Caco-2 (cell line): ENCODE data around the gene TIMM44. TPM values are rescaled to one million over a fixed set of nuclear protein-coding genes. Genes with fewer than 3 reads are reported as not detected.

Source experiments
- BruUV-seq: library from RNA; stranded (reverse); fragments of 400-500 nt; replicated peaks from 2 replicates; lab custom pipeline; 2021; lab: Mats Ljungman, UMichigan
- CTCF ChIA-PET: fragments of 300-600 bp; sonication (Branson Sonifier 250); formaldehyde crosslinking; loops from one replicate; lab custom pipeline; 2022; ENCODE audit warnings: antibody characterized with exemption; lab: Charles Lee
- POLR2A ChIA-PET: fragments of 300-600 bp; sonication (Branson Sonifier 250); formaldehyde crosslinking; loops from one replicate; lab custom pipeline; 2022; ENCODE audit warnings: antibody characterized with exemption; lab: Charles Lee
- DNase-seq, 2 experiments: peaks; one replicate each; pipeline versions ENCODE4 v3.0.0 to v3.0.0-alpha.2; 2020 to 2022
- H3K27me3 ChIP-seq: replicated peaks from 2 replicates; pipeline ENCODE4 v1.6.0; 2011; ENCODE audit warnings: low read length; ENCODE audit not compliant: control insufficient read depth, insufficient read depth
- H3K36me3 ChIP-seq: 2 replicates; pipeline ENCODE4 v1.5.1; 2011; ENCODE audit warnings: low read length; ENCODE audit not compliant: control insufficient read depth, insufficient read depth
- H3K4me1 ChIP-seq: fragments of 250-450 bp; sonication (Bioruptor Pico); 2 replicates; pipeline ENCODE4 v1.5.1; 2020; ENCODE audit warnings: mild to moderate bottlenecking
- H3K4me3 ChIP-seq: 2 replicates; pipeline ENCODE4 v1.5.1; 2011; ENCODE audit warnings: low read depth, mild to moderate bottlenecking, control low read depth, low read length
- H3K9me3 ChIP-seq: fragments of 250-450 bp; sonication (Bioruptor Pico); 2 replicates; pipeline ENCODE4 v1.5.1; 2020; ENCODE audit warnings: mild to moderate bottlenecking, moderate library complexity
- H3K27ac Mint-ChIP-seq: one replicate; pipeline ENCODE4 v1.8.0; 2022; ENCODE audit warnings: mixed read lengths; ENCODE audit not compliant: unreplicated experiment
- H3K27me3 Mint-ChIP-seq: one replicate; pipeline ENCODE4 v1.8.0; 2022; ENCODE audit warnings: mixed read lengths; ENCODE audit not compliant: insufficient read depth, unreplicated experiment
- H3K36me3 Mint-ChIP-seq: one replicate; pipeline ENCODE4 v1.8.0; 2022; ENCODE audit warnings: mild to moderate bottlenecking, mixed read lengths; ENCODE audit not compliant: insufficient read depth, unreplicated experiment
- H3K4me1 Mint-ChIP-seq: one replicate; pipeline ENCODE4 v1.8.0; 2022; ENCODE audit warnings: low read depth, mixed read lengths; ENCODE audit not compliant: unreplicated experiment
- H3K4me3 Mint-ChIP-seq: one replicate; pipeline ENCODE4 v1.8.0; 2022; ENCODE audit warnings: mild to moderate bottlenecking, moderate library complexity, mixed read lengths; ENCODE audit not compliant: unreplicated experiment
- H3K9me3 Mint-ChIP-seq: one replicate; pipeline ENCODE4 v1.8.0; 2022; ENCODE audit warnings: mixed read lengths; ENCODE audit not compliant: unreplicated experiment
- CTCF ChIP-seq, 2 experiments: fragments of 200-600 bp in 1 of 2; IDR thresholded peaks; 1 replicate in 1 of 2; 2 replicates in 1 of 2; pipeline versions ENCODE4 v1.5.1 to v1.8.0; 2011 to 2022; ENCODE audit warnings: antibody characterized with exemption in 1 of 2, control low read depth in 1 of 2, inconsistent platforms in 1 of 2, low read depth in 1 of 2, low read length in 1 of 2, mild to moderate bottlenecking in 1 of 2, moderate library complexity in 1 of 2; ENCODE audit not compliant: insufficient read depth in 1 of 2, severe bottlenecking in 1 of 2, unreplicated experiment in 1 of 2
- intact Hi-C: fragments of 100-400 bp; cut with micrococcal nuclease; formaldehyde crosslinking; loops from one replicate; pipeline ENCODE4 v1.10.0; 2022; ENCODE audit not compliant: unreplicated experiment
- total RNA-seq: library from RNA; stranded (reverse); gene quantifications from 2 replicates; pipeline ENCODE4 v1.2.3, GENCODE V29; 2022

Gene TIMM44
- total RNA-seq, 1 experiment from 2014 or later, result 129 TPM

- BruUV-seq, result no TSS peak
- POLR2A ChIA-PET, result interaction anchor here (0.6 to 2.3 kb wide), 4 partner anchors 16 to 56 kb away, joined by 6 to 12 read pairs (median 8); partner anchors contain the start of genes MAP2K7 and TIMM44
- H3K4me3 Mint-ChIP-seq, result peak overlapping the region; percentile 70
- H3K36me3 Mint-ChIP-seq, result no peaks in the 10 kb centered on the region
- H3K4me3 ChIP-seq, result no peak overlapping the region
- H3K9me3 Mint-ChIP-seq, result no peaks in the 10 kb centered on the region
- TF ChIP-seq CTCF (IDR thresholded peaks at IDR 0.05; ENCODE audit: insufficient read depth in 1 of 2, low read depth in 1 of 2, low read length in 1 of 2, severe bottlenecking in 1 of 2, unreplicated experiment in 1 of 2), result no peak
- H3K27me3 Mint-ChIP-seq, result no peaks in the 10 kb centered on the region
- DNase-seq, result no peak
- no peaks in the 10 kb centered on the region for H3K36me3 ChIP-seq
- CTCF ChIA-PET, result interaction anchor here (0.7 to 2.3 kb wide), 3 partner anchors 18 to 34 kb away, joined by 3 to 8 read pairs (median 5); no protein-coding TSS in a partner anchor
- intact Hi-C loops, result loop anchor here (2.0 to 5.0 kb wide), 2 partner anchors 15 to 35 kb away; partner anchors contain the start of gene MAP2K7
- H3K9me3 ChIP-seq, result no peaks in the 10 kb centered on the region
- no peaks in the 10 kb centered on the region for H3K4me1 Mint-ChIP-seq
- peaks cover 10% of the 10 kb centered on the region; the same call in 1 of the 2 replicates for H3K4me1 ChIP-seq
- no peaks in the 10 kb centered on the region for H3K27me3 ChIP-seq
- no peak overlapping the region for H3K27ac Mint-ChIP-seq
Observed at GRCh38 chr19:7887408-7888144, 55.9 kb downstream of the TIMM44 start.

GRCh38 chr19:7885818-7886217, 57.6 kb downstream of the TIMM44 start:
- H3K4me3 Mint-ChIP-seq, result no peak overlapping the region
- no TSS peak for BruUV-seq
- Histone ChIP-seq H3K4me1 (peaks cover 10% of the 10 kb centered on the region; the same call in 1 of the 2 replicates), H3K9me3 (no peaks in the 10 kb centered on the region), H3K36me3 (no peaks in the 10 kb centered on the region), H3K4me3 (no peak overlapping the region), H3K27me3 (no peaks in the 10 kb centered on the region)
- intact Hi-C loops, result loop anchor here (5.0 kb wide), 1 partner anchor 34 kb away; no protein-coding TSS in a partner anchor
- POLR2A ChIA-PET, result no interaction called here
- no peaks in the 10 kb centered on the region for H3K36me3 Mint-ChIP-seq
- DNase-seq, result no peak
- no peak overlapping the region for H3K27ac Mint-ChIP-seq
- no peaks in the 10 kb centered on the region for H3K27me3 Mint-ChIP-seq
- CTCF ChIA-PET, result interaction anchor here (0.7 to 2.3 kb wide), 4 partner anchors 16 to 35 kb away, joined by 3 to 5 read pairs (median 5); partner anchors contain the start of genes MAP2K7 and SNAPC2
- TF ChIP-seq CTCF (IDR thresholded peaks at IDR 0.05; ENCODE audit: insufficient read depth in 1 of 2, low read depth in 1 of 2, low read length in 1 of 2, severe bottlenecking in 1 of 2, unreplicated experiment in 1 of 2), result no peak
- no peaks in the 10 kb centered on the region for H3K9me3 Mint-ChIP-seq
- no peaks in the 10 kb centered on the region for H3K4me1 Mint-ChIP-seq

GRCh38 chr19:7883796-7884570, 59.5 kb downstream of the TIMM44 start:
- H3K9me3 ChIP-seq, result no peaks in the 10 kb centered on the region
- no peak for DNase-seq
- no peak overlapping the region for H3K4me3 ChIP-seq
- H3K36me3 ChIP-seq, result no peaks in the 10 kb centered on the region
- intact Hi-C loops, result no loop called here
- no peaks in the 10 kb centered on the region for H3K27me3 Mint-ChIP-seq
- peaks cover 9% of the 10 kb centered on the region; the same call in 1 of the 2 replicates for H3K4me1 ChIP-seq
- ChIA-PET POLR2A (no interaction called here), CTCF (interaction anchor here (1.3 kb wide), 1 partner anchor 15 kb away, joined by 8 read pairs; no protein-coding TSS in a partner anchor)
- no peak overlapping the region for H3K4me3 Mint-ChIP-seq
- TF ChIP-seq CTCF (IDR thresholded peaks at IDR 0.05; ENCODE audit: insufficient read depth in 1 of 2, low read depth in 1 of 2, low read length in 1 of 2, severe bottlenecking in 1 of 2, unreplicated experiment in 1 of 2), result no peak
- H3K27me3 ChIP-seq, result no peaks in the 10 kb centered on the region
- BruUV-seq, result no TSS peak
- H3K36me3 Mint-ChIP-seq, result no peaks in the 10 kb centered on the region
- H3K9me3 Mint-ChIP-seq, result no peaks in the 10 kb centered on the region
- no peak overlapping the region for H3K27ac Mint-ChIP-seq
- no peaks in the 10 kb centered on the region for H3K4me1 Mint-ChIP-seq
